ENCODE measurements around the gene ANK3.

ANK3 gene

GRCh38 chr10:60125895-60126294, 263.8 kb downstream of the ANK3 start:
- no peak overlapping the region for H3K27ac Mint-ChIP-seq
- H3K4me3 Mint-ChIP-seq: no peak overlapping the region
- H3K9me3 Mint-ChIP-seq (ENCODE audit: low read depth): no peaks in the 10 kb centered on the region

GRCh38 chr10:60124536-60124935, 265.1 kb downstream of the ANK3 start:
- no peaks in the 10 kb centered on the region for H3K36me3 Mint-ChIP-seq
- no peaks in the 10 kb centered on the region for H3K9me3 Mint-ChIP-seq (ENCODE audit: low read depth)
- no peak overlapping the region for H3K4me3 Mint-ChIP-seq
- H3K27me3 Mint-ChIP-seq: no peaks in the 10 kb centered on the region
- H3K27ac Mint-ChIP-seq: no peak overlapping the region
- no peaks in the 10 kb centered on the region for H3K4me1 Mint-ChIP-seq (ENCODE audit: low read depth)

More at GRCh38 chr10:60125895-60126294, 263.8 kb downstream of the ANK3 start:
- H3K4me1 Mint-ChIP-seq (ENCODE audit: low read depth): no peaks in the 10 kb centered on the region
- H3K36me3 Mint-ChIP-seq: no peaks in the 10 kb centered on the region
- no peaks in the 10 kb centered on the region for H3K27me3 Mint-ChIP-seq

- Mint-ChIP-seq H3K36me3 (no peaks in the 10 kb centered on the region), H3K4me1 (ENCODE audit: low read depth) (no peaks in the 10 kb centered on the region), H3K27me3 (no peaks in the 10 kb centered on the region), H3K4me3 (no peak overlapping the region), H3K27ac (no peak overlapping the region), H3K9me3 (ENCODE audit: low read depth) (no peaks in the 10 kb centered on the region)
Measured at GRCh38 chr10:60123668-60124067, 266.0 kb downstream of the ANK3 start.

- Mint-ChIP-seq H3K9me3 (ENCODE audit: low read depth) (no peaks in the 10 kb centered on the region), H3K27me3 (peaks cover under 1% of the 10 kb centered on the region), H3K27ac (no peak overlapping the region), H3K36me3 (no peaks in the 10 kb centered on the region), H3K4me1 (ENCODE audit: low read depth) (no peaks in the 10 kb centered on the region), H3K4me3 (no peak overlapping the region)
Measured at GRCh38 chr10:60123172-60123571, 266.5 kb downstream of the ANK3 start.

- Mint-ChIP-seq H3K4me1 (ENCODE audit: low read depth) (no peaks in the 10 kb centered on the region), H3K27ac (no peak overlapping the region), H3K4me3 (no peak overlapping the region), H3K27me3 (peaks cover 2% of the 10 kb centered on the region), H3K36me3 (no peaks in the 10 kb centered on the region), H3K9me3 (ENCODE audit: low read depth) (no peaks in the 10 kb centered on the region)
Measured at GRCh38 chr10:60122190-60122589, 267.5 kb downstream of the ANK3 start.

GRCh38 chr10:60114765-60115586, 274.7 kb downstream of the ANK3 start:
- no peaks in the 10 kb centered on the region for H3K9me3 Mint-ChIP-seq (ENCODE audit: low read depth)

GRCh38 chr10:60110739-60111138, 278.9 kb downstream of the ANK3 start:
- Mint-ChIP-seq H3K27ac (no peak overlapping the region), H3K27me3 (no peaks in the 10 kb centered on the region), H3K9me3 (ENCODE audit: low read depth) (no peaks in the 10 kb centered on the region), H3K4me1 (ENCODE audit: low read depth) (no peaks in the 10 kb centered on the region), H3K4me3 (no peak overlapping the region), H3K36me3 (no peaks in the 10 kb centered on the region)

More at GRCh38 chr10:60114765-60115586, 274.7 kb downstream of the ANK3 start:
- Mint-ChIP-seq H3K4me1 (ENCODE audit: low read depth) (no peaks in the 10 kb centered on the region), H3K36me3 (no peaks in the 10 kb centered on the region), H3K27me3 (peaks cover 2% of the 10 kb centered on the region), H3K27ac (no peak overlapping the region), H3K4me3 (no peak overlapping the region)

- no peak overlapping the region for H3K4me3 Mint-ChIP-seq
- no peaks in the 10 kb centered on the region for H3K9me3 Mint-ChIP-seq (ENCODE audit: low read depth)
- no peaks in the 10 kb centered on the region for H3K36me3 Mint-ChIP-seq
- peaks cover 2% of the 10 kb centered on the region for H3K27me3 Mint-ChIP-seq
- H3K4me1 Mint-ChIP-seq (ENCODE audit: low read depth): no peaks in the 10 kb centered on the region
- H3K27ac Mint-ChIP-seq: no peak overlapping the region
Measured at GRCh38 chr10:60107308-60107976, 282.2 kb downstream of the ANK3 start.

- Mint-ChIP-seq H3K27ac (no peak overlapping the region), H3K4me1 (ENCODE audit: low read depth) (no peaks in the 10 kb centered on the region), H3K4me3 (no peak overlapping the region), H3K27me3 (peaks cover 2% of the 10 kb centered on the region), H3K9me3 (ENCODE audit: low read depth) (no peaks in the 10 kb centered on the region), H3K36me3 (no peaks in the 10 kb centered on the region)
Measured at GRCh38 chr10:60105295-60105695, 284.4 kb downstream of the ANK3 start.

- no peak overlapping the region for H3K27ac Mint-ChIP-seq
- no peaks in the 10 kb centered on the region for H3K36me3 Mint-ChIP-seq
- no peaks in the 10 kb centered on the region for H3K4me1 Mint-ChIP-seq (ENCODE audit: low read depth)
- H3K4me3 Mint-ChIP-seq: no peak overlapping the region
- H3K9me3 Mint-ChIP-seq (ENCODE audit: low read depth): no peaks in the 10 kb centered on the region
- H3K27me3 Mint-ChIP-seq: peaks cover 2% of the 10 kb centered on the region
Measured at GRCh38 chr10:60101821-60102220, 287.9 kb downstream of the ANK3 start.

GRCh38 chr10:60099998-60100747, 289.5 kb downstream of the ANK3 start:
- no peak overlapping the region for H3K27ac Mint-ChIP-seq
- H3K4me1 Mint-ChIP-seq (ENCODE audit: low read depth): no peaks in the 10 kb centered on the region
- H3K4me3 Mint-ChIP-seq: no peak overlapping the region
- peaks cover 2% of the 10 kb centered on the region for H3K27me3 Mint-ChIP-seq
- no peaks in the 10 kb centered on the region for H3K36me3 Mint-ChIP-seq
- no peaks in the 10 kb centered on the region for H3K9me3 Mint-ChIP-seq (ENCODE audit: low read depth)

- Mint-ChIP-seq H3K4me1 (ENCODE audit: low read depth) (no peaks in the 10 kb centered on the region), H3K4me3 (no peak overlapping the region), H3K27ac (no peak overlapping the region), H3K27me3 (peaks cover 2% of the 10 kb centered on the region), H3K36me3 (no peaks in the 10 kb centered on the region), H3K9me3 (ENCODE audit: low read depth) (no peaks in the 10 kb centered on the region)
Measured at GRCh38 chr10:60098677-60099601, 290.7 kb downstream of the ANK3 start.

GRCh38 chr10:60096761-60097513, 292.7 kb downstream of the ANK3 start:
- Mint-ChIP-seq H3K27me3 (no peaks in the 10 kb centered on the region), H3K4me1 (ENCODE audit: low read depth) (no peaks in the 10 kb centered on the region), H3K27ac (no peak overlapping the region), H3K4me3 (no peak overlapping the region), H3K36me3 (no peaks in the 10 kb centered on the region), H3K9me3 (ENCODE audit: low read depth) (no peaks in the 10 kb centered on the region)

- H3K27ac Mint-ChIP-seq: no peak overlapping the region
- H3K27me3 Mint-ChIP-seq: no peaks in the 10 kb centered on the region
Measured at GRCh38 chr10:60093317-60093716, 296.4 kb downstream of the ANK3 start.

More at GRCh38 chr10:60093317-60093716, 296.4 kb downstream of the ANK3 start:
- no peaks in the 10 kb centered on the region for H3K9me3 Mint-ChIP-seq (ENCODE audit: low read depth)
- no peaks in the 10 kb centered on the region for H3K36me3 Mint-ChIP-seq
- H3K4me3 Mint-ChIP-seq: no peak overlapping the region
- H3K4me1 Mint-ChIP-seq (ENCODE audit: low read depth): no peaks in the 10 kb centered on the region
